ACC112 (cell line): ENCODE measurements around the gene HEYL.
A peak's percentile ranks its signal among the peaks of the same experiment; 100 is the strongest.

Experiments
- H2AFZ ChIP-seq: fragments of 200-600 bp; sonication (generic); one replicate; pipeline ENCODE4 v1.6.0; 2017; ENCODE audit warnings: antibody characterized with exemption, low read length; ENCODE audit not compliant: unreplicated experiment
- H3K27ac ChIP-seq: fragments of 200-600 bp; sonication (generic); 2 replicates; pipeline ENCODE4 v1.5.1; 2014; ENCODE audit warnings: low read depth, mild to moderate bottlenecking, antibody characterized with exemption, low read length, moderate library complexity
- H3K27me3 ChIP-seq: fragments of 200-600 bp; sonication (generic); 2 replicates; pipeline ENCODE4 v1.6.1; 2014; ENCODE audit warnings: mild to moderate bottlenecking, antibody characterized with exemption, low read length, moderate library complexity, mixed read lengths; ENCODE audit not compliant: insufficient read depth
- H3K36me3 ChIP-seq: fragments of 200-600 bp; sonication (generic); 2 replicates; pipeline ENCODE4 v1.6.1; 2016; ENCODE audit warnings: mild to moderate bottlenecking, antibody characterized with exemption, low read length, moderate library complexity, mixed read lengths; ENCODE audit not compliant: insufficient read depth
- H3K4me1 ChIP-seq: fragments of 200-600 bp; sonication (generic); one replicate; pipeline ENCODE4 v1.6.1; 2016; ENCODE audit warnings: low read length, mixed read lengths; ENCODE audit not compliant: insufficient read depth, unreplicated experiment, control insufficient read depth
- H3K4me3 ChIP-seq: fragments of 200-600 bp; sonication (generic); 2 replicates; pipeline ENCODE4 v1.5.1; 2014; ENCODE audit warnings: mild to moderate bottlenecking, low read depth, low read length
- H3K79me2 ChIP-seq: fragments of 200-600 bp; sonication (generic); one replicate; pipeline ENCODE4 v1.6.0; 2016; ENCODE audit warnings: low read length; ENCODE audit not compliant: control insufficient read depth, unreplicated experiment, insufficient read depth

Gene HEYL

GRCh38 chr1:39639305-39640130 lies at the start of gene HEYL:
HEYL (minus strand) TSS chr1:39639643; CDS start chr1:39639625, 18 bp downstream.
- no peak within 1 kb of the TSS for H3K27ac ChIP-seq
- H3K36me3 ChIP-seq: no peaks in the 10 kb centered on the region
- H2AFZ ChIP-seq: peak within 1 kb of the TSS; percentile 59
- H3K27me3 ChIP-seq: peaks cover 20% of the 10 kb centered on the region
- peaks cover 15% of the 10 kb centered on the region for H3K4me1 ChIP-seq
- no peaks in the 10 kb centered on the region for H3K79me2 ChIP-seq
- peak within 1 kb of the TSS; percentile 63 for H3K4me3 ChIP-seq

- peaks cover 93% of the 10 kb centered on the region for H3K27me3 ChIP-seq
- no peak overlapping the region for H3K4me3 ChIP-seq
These were observed 49.8 kb upstream of the HEYL start for GRCh38 chr1:39689214-39689613.

GRCh38 chr1:39688706-39689105 lies 49.3 kb upstream of the HEYL start:
- H3K4me3 ChIP-seq: no peak overlapping the region
- no peaks in the 10 kb centered on the region for H3K36me3 ChIP-seq
- no peaks in the 10 kb centered on the region for H3K4me1 ChIP-seq
- H2AFZ ChIP-seq: no peak overlapping the region
- H3K79me2 ChIP-seq: no peaks in the 10 kb centered on the region
- no peak overlapping the region for H3K27ac ChIP-seq
- H3K27me3 ChIP-seq: peaks cover 92% of the 10 kb centered on the region

More at GRCh38 chr1:39689214-39689613, 49.8 kb upstream of the HEYL start:
- H2AFZ ChIP-seq: no peak overlapping the region
- no peaks in the 10 kb centered on the region for H3K36me3 ChIP-seq
- H3K27ac ChIP-seq: no peak overlapping the region
- no peaks in the 10 kb centered on the region for H3K4me1 ChIP-seq
- H3K79me2 ChIP-seq: no peaks in the 10 kb centered on the region

GRCh38 chr1:39687243-39687642 lies 47.8 kb upstream of the HEYL start:
- H3K36me3 ChIP-seq: no peaks in the 10 kb centered on the region
- no peak overlapping the region for H2AFZ ChIP-seq
- no peak overlapping the region for H3K4me3 ChIP-seq
- no peaks in the 10 kb centered on the region for H3K79me2 ChIP-seq
- H3K4me1 ChIP-seq: no peaks in the 10 kb centered on the region
- no peak overlapping the region for H3K27ac ChIP-seq
- H3K27me3 ChIP-seq: peaks cover 90% of the 10 kb centered on the region

GRCh38 chr1:39685071-39685470 lies 45.6 kb upstream of the HEYL start:
- no peaks in the 10 kb centered on the region for H3K79me2 ChIP-seq
- H3K36me3 ChIP-seq: no peaks in the 10 kb centered on the region
- no peak overlapping the region for H2AFZ ChIP-seq
- H3K27ac ChIP-seq: no peak overlapping the region
- no peak overlapping the region for H3K4me3 ChIP-seq
- no peaks in the 10 kb centered on the region for H3K4me1 ChIP-seq
- peaks cover 86% of the 10 kb centered on the region for H3K27me3 ChIP-seq

GRCh38 chr1:39684313-39684664 lies 44.8 kb upstream of the HEYL start:
- Histone ChIP-seq H3K27ac (no peak overlapping the region), H3K27me3 (peaks cover 83% of the 10 kb centered on the region), H3K79me2 (no peaks in the 10 kb centered on the region)

GRCh38 chr1:39683591-39684312 lies 44.3 kb upstream of the HEYL start:
- Histone ChIP-seq H3K79me2 (no peaks in the 10 kb centered on the region), H3K27me3 (peaks cover 78% of the 10 kb centered on the region), H3K4me3 (no peak overlapping the region), H2AFZ (no peak overlapping the region), H3K27ac (no peak overlapping the region), H3K36me3 (no peaks in the 10 kb centered on the region), H3K4me1 (no peaks in the 10 kb centered on the region)

More at GRCh38 chr1:39684313-39684664, 44.8 kb upstream of the HEYL start:
- H2AFZ ChIP-seq: no peak overlapping the region
- H3K4me3 ChIP-seq: no peak overlapping the region
- no peaks in the 10 kb centered on the region for H3K4me1 ChIP-seq
- no peaks in the 10 kb centered on the region for H3K36me3 ChIP-seq

GRCh38 chr1:39681999-39682398 lies 42.6 kb upstream of the HEYL start:
- Histone ChIP-seq H3K27ac (no peak overlapping the region), H2AFZ (no peak overlapping the region), H3K4me1 (peaks cover 2% of the 10 kb centered on the region), H3K79me2 (no peaks in the 10 kb centered on the region), H3K4me3 (no peak overlapping the region), H3K36me3 (no peaks in the 10 kb centered on the region), H3K27me3 (peaks cover 62% of the 10 kb centered on the region)

GRCh38 chr1:39681294-39681693 lies 41.9 kb upstream of the HEYL start:
- Histone ChIP-seq H3K4me1 (peaks cover 2% of the 10 kb centered on the region), H3K27me3 (peaks cover 55% of the 10 kb centered on the region), H3K27ac (no peak overlapping the region), H3K79me2 (no peaks in the 10 kb centered on the region), H2AFZ (no peak overlapping the region), H3K36me3 (no peaks in the 10 kb centered on the region), H3K4me3 (no peak overlapping the region)

GRCh38 chr1:39680751-39681150 lies 41.3 kb upstream of the HEYL start:
- Histone ChIP-seq H3K4me3 (no peak overlapping the region), H3K27ac (no peak overlapping the region), H2AFZ (no peak overlapping the region), H3K36me3 (no peaks in the 10 kb centered on the region), H3K79me2 (no peaks in the 10 kb centered on the region), H3K4me1 (peaks cover 2% of the 10 kb centered on the region), H3K27me3 (peaks cover 52% of the 10 kb centered on the region)

- H3K27ac ChIP-seq: no peak overlapping the region
- peaks cover 45% of the 10 kb centered on the region for H3K27me3 ChIP-seq
- H2AFZ ChIP-seq: no peak overlapping the region
- no peak overlapping the region for H3K4me3 ChIP-seq
- no peaks in the 10 kb centered on the region for H3K79me2 ChIP-seq
- H3K36me3 ChIP-seq: no peaks in the 10 kb centered on the region
- H3K4me1 ChIP-seq: peaks cover 2% of the 10 kb centered on the region
These were observed 40.4 kb upstream of the HEYL start for GRCh38 chr1:39679821-39680220.
